Epidermal melanocyte (primary cell): ENCODE data around the gene WDR1.
A peak's percentile ranks its signal among the peaks of the same experiment; 100 is the strongest.

Experiments
- DNase-seq: peaks from one replicate; pipeline ENCODE4 v3.0.0; 2011; ENCODE audit warnings: low spot score; ENCODE audit not compliant: insufficient read length

WDR1 gene, protein sequence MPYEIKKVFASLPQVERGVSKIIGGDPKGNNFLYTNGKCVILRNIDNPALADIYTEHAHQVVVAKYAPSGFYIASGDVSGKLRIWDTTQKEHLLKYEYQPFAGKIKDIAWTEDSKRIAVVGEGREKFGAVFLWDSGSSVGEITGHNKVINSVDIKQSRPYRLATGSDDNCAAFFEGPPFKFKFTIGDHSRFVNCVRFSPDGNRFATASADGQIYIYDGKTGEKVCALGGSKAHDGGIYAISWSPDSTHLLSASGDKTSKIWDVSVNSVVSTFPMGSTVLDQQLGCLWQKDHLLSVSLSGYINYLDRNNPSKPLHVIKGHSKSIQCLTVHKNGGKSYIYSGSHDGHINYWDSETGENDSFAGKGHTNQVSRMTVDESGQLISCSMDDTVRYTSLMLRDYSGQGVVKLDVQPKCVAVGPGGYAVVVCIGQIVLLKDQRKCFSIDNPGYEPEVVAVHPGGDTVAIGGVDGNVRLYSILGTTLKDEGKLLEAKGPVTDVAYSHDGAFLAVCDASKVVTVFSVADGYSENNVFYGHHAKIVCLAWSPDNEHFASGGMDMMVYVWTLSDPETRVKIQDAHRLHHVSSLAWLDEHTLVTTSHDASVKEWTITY

GRCh38 chr4:10116569-10117358 is at the start of gene WDR1:
Gene WDR1, minus strand, starts transcription at chr4:10116799. Its CDS starts 133 bp downstream, at chr4:10116666.
- peak; percentile 91 for DNase-seq

GRCh38 chr4:10164877-10165283 is 48.3 kb upstream of the WDR1 start:
- peak; percentile 33 for DNase-seq

DNA sequence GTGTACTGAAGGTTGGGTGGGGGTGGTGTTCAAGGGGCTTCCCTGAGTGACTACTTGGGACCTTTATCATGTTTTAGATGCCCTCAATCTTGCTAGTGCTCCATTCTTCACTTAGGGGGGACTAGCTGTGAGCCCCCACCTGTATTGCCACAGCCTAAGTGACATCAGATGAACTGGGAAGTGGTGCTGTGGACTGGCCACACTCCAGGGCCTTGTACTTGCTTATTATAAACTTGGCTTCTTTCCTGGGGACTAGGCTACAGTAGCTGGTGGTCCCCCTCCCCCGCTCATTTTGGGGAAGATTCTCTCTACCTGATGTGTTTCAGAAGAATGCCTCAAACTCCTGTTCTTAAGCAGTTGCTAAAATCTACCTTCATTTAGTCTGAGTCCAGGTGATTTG is 46.7 kb upstream of the WDR1 start:
- no peak for DNase-seq

DNA sequence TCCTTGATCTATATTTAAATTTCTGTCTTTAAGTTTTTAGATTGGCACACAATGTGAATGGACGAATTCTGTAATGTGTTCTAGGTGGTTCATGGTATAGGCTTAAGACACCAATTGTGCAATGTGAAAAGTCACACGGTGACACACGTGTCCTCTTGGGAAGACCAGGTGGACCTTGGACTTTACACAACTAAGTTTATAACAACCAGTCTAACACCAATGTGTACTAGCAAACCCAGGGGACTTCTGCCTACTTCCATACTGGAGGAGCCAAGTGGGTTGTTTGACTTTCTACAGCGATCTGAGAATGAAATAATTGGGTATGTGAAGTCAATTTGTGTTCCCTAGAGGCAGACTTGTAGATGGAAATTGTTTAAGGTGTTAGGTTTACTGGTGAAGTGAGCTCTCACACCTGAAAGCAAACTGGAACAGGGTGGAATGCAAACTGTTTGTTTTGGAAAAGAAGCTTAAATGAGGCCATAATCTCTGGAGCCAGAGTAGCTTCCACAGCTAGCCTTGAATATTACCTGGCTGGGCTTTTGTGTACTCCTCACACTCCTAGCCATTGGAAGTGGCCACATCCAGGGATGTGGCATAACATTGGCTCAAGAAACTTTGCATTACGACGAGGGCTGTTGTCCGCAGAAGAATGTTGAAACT is 45.9 kb upstream of the WDR1 start:
- no peak for DNase-seq

GRCh38 chr4:10161840-10162239 is 45.2 kb upstream of the WDR1 start:
- DNase-seq = no peak

GRCh38 chr4:10161146-10161545 is 44.5 kb upstream of the WDR1 start:
- DNase-seq = no peak

GRCh38 chr4:10160281-10160856 is 43.8 kb upstream of the WDR1 start:
- no peak for DNase-seq

- no peak for DNase-seq
Observed at GRCh38 chr4:10159671-10160070, 43.1 kb upstream of the WDR1 start.

GRCh38 chr4:10158333-10158942 is 41.8 kb upstream of the WDR1 start:
- peak; percentile 34 for DNase-seq

GRCh38 chr4:10157478-10158332 is 41.1 kb upstream of the WDR1 start:
- DNase-seq = peak; percentile 48

- DNase-seq = no peak
Observed at GRCh38 chr4:10154241-10154640, 37.6 kb upstream of the WDR1 start.

DNA sequence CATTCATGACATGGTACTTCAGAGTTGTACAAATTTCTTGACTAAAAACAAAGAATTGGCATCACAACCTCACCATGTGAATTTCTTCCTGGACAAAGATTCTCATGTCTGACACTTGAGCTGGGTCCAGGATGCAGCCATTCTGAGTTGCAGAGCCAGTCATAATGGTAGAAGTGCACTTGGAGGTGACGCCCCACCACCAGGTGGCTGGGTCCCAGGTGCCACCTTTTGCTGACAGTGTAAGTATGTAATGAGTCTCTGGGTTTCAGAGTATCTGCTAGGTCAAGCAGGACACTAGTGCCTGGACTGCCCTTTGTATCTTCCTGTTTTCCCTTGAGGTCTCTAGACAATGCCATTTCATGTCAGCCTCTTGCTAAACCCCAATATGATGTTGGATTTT is 36.6 kb upstream of the WDR1 start:
- no peak for DNase-seq

- no peak for DNase-seq
Observed at GRCh38 chr4:10151182-10151581, 34.6 kb upstream of the WDR1 start.

GRCh38 chr4:10144966-10145365 is 28.4 kb upstream of the WDR1 start:
- DNase-seq = no peak

DNA sequence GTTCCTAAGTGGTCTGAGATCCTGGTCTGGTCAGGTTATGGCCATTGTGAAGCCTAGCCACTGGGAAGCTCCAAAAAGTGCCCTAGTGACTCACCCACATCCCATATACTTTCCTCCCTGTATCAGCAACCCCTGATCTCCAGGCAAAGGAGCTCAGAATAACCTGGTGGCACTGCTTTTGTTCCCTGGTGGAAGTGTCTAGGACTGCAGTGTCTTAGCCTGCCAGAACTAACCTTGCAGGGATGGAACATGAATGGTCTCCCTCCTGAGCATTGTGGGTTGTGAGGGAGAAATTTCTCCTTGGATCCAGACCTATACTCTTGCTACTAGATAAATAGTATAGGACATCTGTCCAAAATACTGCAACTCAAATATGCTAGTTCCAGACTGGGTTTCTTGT is 27.9 kb upstream of the WDR1 start:
- no peak for DNase-seq

DNA sequence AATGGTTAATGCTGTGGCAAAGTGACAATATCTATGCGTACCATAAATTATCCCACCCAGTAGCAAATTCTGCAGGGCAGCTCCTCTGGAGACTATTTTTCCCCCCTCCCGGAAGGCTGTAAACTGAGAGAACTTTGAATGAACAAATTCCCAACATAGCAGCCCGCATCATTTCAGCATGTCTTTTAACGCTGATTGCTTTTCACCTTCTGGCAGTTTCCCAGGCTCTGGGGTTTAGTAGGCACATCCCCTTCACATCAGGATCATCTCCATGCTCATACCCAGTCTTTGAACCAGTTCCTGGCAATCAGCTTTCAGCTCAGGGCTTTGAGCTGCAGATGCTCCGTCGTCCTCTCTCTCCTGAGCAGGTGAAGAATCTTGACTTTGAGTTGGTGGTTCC is 26.6 kb upstream of the WDR1 start:
- DNase-seq = no peak

GRCh38 chr4:10140866-10141759 is 24.5 kb upstream of the WDR1 start:
- no peak for DNase-seq

DNA sequence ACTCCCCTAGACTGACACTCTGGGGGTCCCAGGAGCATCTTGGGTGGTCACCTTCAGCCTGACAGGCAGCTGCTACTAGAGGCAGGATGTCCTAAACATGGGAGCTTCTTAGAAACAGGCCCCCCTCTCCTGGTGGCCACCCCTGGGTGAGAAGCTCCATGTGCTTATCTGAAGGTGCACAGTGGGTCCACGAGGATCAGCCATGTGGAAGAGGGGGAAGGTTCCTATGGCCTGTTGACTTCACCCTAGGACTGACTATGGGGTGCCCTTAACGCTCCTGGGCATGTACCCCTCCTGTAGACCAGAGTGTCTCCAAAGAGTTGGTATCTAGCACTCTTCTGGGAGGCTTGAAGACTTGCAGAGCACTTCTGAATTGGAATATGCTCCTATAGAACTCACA is 22.9 kb upstream of the WDR1 start:
- no peak for DNase-seq

GRCh38 chr4:10135260-10135659 is 18.7 kb upstream of the WDR1 start:
- DNase-seq = no peak
